OCI-M1 (cell line): ENCODE measurements around the gene TPSB2.
"Not testable (repeated sequence)": the region's sequence is repeated elsewhere in the genome, so short reads cannot be mapped to it uniquely, and the experiment has no call there.

Experiments used
- DNase-seq: peaks from one replicate; lab custom pipeline; 2025; lab: John Stamatoyannopoulos, UW

Gene TPSB2

DNA sequence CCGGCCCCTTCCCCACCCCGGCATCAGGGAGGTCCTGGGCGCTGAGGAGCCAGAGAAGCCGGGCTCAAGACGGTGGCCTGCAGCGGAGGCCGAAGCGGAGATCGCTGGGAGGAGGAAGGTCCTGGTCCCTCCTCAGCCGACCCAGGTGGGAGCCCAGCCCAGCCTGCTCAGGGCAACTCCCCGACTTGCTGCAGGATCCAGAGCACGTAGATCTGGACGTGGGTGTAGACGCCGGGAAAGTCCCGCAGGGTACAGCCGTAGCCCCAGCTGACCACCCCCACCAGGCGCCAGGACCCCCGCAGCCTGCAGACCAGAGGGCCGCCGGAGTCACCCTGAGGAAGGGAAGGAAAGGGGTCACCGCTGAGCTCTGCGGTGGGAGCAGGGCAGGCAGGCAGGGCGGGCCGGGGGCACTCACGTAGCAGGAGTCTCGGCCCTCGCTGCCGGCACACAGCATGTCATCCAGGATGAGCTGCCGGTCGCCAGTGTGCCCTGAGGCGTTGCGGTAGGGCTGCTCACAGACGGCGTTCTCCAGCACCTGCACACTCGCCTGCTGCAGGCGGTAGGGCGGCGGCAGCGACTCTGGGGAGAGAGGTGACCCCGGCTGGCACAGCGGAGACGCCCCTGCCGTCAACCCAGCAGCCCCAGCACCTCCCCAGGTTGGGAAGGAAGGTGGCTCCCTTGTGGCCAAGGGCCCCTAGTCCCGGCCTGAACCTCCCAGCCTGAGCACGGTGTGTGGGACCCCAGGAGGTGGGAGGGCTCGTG, 31.3 kb upstream of the TPSB2 start:
- DNase-seq: no peak

DNA sequence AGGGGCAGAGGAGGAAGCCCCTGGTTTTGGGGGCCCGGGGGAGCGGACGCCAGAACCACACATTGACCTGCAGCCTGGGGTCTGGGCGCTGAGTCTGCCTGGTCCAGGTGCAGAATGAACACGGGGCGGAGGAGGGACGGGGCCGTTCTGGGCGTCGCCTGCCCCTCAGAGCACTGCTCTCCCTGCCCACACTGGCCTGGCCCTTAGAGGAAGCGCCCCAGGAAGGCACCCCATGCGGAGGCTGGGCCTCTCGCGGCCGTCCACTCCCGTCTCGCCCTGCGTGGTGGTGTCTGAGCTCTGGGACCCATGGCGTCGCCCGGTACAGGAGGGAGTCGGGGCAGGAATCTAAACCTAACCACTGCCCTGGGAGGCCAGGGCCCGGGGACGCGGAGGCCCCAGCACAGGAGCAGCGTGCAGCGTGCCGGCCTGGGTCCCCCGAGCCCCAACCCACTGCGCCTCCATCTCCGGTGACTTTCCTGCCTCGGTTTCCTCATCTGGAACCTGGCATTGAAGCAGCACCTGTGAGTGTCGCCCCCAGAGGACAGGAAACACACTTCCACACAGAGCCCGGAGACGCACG, 30.2 kb upstream of the TPSB2 start:
- DNase-seq: no peak

DNA sequence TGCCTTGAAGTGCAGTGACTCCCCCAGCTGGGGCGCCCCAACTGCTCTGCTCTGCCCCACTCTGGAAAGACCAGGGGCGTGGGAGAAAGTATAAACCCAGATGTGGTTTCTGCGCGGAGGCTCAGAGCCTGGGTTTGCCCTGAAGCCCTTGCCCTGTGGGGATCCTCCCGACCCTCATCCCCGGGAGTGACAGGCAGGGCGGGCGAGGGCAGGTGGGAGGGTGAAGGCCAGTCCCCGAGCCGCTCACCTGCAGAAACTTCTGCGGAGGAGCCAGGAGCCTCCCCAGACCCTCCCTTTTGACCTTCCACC, 29.7 kb upstream of the TPSB2 start:
- no peak for DNase-seq

GRCh38 chr16:1258906-1259759, 29.1 kb upstream of the TPSB2 start:
- DNase-seq: peak; percentile 4

DNA sequence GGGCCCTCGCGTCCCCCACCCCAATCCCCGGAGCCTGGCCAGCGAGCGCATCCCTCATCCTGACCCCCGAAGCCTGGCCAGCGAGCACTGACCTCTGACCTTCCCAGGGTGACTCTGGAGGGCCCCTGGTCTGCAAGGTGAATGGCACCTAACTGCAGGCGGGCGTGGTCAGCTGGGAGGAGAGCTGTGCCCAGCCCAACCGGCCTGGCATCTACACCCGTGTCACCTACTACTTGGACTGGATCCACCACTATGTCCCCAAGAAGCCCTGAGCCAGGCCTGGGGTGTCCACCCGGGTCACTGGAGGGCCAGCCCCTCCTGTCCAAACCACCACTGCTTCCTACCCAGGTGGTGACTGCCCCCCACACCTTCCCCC, 28.2 kb upstream of the TPSB2 start:
- DNase-seq: no peak

DNA sequence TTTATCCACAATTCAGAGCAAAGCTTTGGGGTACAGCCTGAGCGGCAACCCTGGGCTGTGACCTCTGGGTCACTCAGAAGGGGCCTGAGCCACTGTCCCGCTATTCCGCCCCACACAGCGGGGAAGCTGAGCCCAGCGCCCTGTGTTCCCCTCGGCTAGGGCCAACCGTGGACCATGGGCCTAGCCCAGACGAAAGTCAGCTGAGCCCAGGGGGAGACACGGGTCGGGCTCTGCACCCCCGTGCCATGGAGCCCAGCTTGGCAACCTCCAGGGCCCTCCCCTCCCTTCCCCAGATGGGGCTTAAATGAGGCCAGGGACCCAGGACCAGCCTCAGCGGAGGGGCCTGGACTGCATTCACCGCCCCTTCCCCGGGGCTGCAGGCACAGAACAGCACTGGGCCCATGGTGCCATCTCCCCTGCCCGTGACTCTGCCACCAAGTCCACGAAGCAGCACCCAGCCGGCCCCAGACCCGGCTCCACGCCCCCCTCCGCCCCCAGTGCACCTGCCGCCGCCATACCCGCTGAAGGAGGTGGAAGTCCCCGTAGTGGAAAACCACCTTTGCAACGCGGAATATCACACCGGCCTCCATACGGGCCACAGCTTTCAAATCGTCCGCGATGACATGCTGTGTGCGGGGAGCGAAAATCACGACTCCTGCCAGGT, 27.7 kb upstream of the TPSB2 start:
- DNase-seq: no peak

DNA sequence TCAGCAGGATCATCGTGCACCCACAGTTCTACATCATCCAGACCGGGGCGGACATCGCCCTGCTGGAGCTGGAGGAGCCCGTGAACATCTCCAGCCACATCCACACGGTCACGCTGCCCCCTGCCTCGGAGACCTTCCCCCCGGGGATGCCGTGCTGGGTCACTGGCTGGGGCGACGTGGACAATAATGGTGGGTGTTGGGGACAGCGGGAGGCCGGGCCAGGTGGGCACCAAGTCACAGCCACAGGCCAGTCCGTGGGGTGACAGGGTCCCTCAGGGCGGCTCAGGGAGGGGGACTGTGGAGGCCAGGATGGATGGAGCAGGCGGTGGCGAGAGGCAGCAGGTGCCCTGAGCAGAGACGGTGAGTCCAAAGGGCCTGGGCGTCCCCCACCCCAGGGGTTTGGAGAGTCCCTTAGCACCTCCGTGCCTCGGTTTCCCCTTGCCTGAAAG, 26.9 kb upstream of the TPSB2 start:
- DNase-seq: no peak

DNA sequence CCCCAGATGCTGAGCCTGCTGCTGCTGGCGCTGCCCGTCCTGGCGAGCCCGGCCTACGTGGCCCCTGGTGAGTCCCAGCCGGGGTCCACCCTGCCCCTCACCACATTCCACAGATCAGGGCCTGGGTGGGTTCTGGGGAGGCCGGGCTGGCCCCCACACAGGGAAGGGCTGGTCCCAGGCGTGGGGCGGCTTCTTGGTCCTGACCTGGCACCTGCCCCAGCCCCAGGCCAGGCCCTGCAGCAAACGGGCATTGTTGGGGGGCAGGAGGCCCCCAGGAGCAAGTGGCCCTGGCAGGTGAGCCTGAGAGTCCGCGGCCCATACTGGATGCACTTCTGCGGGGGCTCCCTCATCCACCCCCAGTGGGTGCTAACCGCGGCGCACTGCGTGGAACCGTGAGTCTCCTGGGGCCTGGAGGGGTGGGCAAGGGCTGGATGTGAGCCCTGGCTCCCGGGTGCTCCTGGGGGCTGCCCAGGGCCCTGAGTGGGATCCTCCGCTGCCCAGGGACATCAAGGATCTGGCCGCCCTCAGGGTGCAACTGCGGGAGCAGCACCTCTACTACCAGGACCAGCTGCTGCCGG, 26.4 kb upstream of the TPSB2 start:
- not testable (repeated sequence) for DNase-seq

GRCh38 chr16:1255276-1256122, 25.5 kb upstream of the TPSB2 start, which contains the start of gene TPSD1:
TPSD1 (plus strand) TSS chr16:1256069; CDS start chr16:1256281, 212 bp downstream.
- not testable (repeated sequence) for DNase-seq

DNA sequence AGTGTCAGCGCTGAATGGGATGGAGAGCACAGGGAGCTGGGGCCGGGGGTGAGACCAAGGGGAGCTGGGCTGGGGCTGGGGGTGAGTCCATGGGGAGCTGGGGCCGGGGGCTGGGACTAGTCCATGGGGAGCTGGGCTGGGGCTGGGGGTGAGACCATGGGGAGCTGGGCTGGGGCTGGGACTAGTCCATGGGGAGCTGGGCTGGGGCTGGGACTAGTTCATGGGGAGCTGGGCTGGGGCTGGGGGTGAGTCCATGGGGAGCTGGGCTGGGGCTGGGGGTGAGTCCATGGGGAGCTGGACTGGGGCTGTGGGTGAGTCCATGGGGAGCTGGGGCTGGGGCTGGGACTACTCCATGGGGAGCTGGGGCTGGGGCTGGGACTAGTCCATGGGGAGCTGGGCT, 24.8 kb upstream of the TPSB2 start:
- DNase-seq: not testable (repeated sequence)

DNA sequence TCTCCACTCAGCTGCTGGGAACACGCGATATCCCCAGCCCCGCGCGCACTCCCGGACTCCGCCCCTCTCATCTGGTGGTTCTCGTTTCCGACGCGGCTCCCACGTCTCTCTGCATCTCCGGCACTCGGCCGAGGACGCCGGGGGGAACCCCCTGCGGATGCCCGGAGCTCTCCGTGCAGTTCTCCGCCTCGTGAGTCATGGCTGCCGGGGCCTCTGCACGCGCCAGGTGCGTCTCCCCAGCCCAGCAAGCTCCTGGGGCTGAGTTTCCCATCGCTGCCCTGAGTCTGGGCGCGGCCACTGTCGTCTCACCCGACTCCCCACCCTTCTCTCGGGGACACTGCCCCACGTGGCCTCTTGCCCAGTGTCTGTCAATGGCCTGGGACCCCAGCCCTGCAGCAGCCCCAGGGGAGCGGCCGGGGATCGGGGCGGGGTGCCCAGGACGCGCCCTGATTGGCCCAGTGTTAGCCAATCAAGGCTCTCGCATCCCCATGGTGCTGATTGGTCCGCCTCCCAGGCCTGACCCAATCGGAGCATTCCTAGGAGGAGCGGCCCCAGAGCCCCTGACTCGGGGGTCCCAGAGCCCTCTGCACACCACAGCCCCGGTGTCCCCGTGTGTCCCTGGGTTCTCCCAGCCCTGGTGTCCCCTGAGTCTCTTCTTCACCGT, 23.8 kb upstream of the TPSB2 start:
- not testable (repeated sequence) for DNase-seq

GRCh38 chr16:1249031-1249755, 19.2 kb upstream of the TPSB2 start:
- not testable (repeated sequence) for DNase-seq

DNA sequence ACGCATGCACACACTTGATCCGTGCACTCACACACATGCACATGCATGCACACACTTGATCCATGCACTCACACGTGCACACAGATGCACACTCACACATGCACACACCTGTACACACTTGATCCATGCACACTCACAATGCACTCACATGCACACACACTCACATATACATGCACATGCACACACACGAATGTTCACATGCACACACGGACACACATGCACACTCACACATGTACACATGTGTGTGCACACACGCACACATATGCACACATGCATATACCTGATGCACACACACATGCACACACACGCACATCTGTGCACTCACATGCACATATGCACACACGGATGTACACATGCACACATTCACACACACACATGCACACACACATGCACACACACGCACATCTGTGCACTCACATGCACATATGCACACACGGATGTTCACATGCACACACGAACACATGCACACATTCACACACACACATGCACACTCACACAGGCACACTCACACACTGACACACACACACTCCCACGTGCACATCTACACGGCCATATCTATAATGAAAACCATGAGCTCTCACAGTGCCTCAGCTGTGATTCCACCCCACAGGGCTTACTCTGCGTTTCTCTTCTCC, 18.0 kb upstream of the TPSB2 start:
- not testable (repeated sequence) for DNase-seq

DNA sequence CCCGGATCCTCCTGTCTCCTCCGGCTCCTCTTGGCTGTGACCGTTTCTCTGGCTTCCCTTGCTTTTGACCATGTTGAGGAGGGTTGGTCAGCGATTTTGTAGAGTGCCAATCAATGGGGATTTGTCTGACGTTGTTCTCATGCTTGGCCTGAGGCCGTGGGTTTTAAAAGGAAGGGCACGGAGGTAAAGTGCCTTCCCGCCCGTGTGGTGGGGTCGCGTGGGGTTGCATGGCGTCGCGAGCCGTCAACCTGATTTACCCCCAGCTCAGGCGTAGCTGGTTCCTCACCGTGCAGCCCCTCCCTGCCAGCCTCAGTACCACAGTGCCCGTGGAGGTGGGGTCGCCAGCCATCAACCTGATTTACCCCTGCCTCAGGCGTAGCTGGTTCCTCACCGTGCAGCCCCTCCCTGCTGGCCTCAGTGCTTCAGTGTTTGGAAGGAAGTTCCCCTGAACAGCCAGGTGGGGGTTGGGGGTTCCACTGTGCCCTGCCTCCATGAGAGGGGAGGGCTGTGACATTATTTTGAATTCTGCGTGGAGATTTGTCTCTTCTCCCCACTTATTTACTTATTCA, 15.6 kb upstream of the TPSB2 start:
- no peak for DNase-seq

DNA sequence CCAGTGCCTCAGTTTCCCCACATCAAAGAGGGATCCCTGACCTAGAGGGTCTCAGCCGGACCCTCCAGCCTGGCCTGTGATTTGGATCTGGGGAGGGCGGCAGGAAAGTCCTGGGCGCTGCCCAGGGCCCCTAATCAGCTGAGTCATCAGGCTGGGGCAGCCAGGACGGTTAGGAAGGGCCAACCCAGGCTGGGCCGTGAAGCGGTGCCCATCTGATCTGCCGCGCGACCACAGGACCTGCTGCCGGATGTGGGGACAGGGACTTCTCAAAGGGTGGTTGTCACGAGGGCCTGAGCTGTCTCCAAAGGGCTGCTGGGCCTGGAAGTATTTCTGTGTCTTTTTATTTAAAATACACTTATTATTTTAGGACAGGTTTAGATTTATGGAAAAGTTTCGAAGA, 14.9 kb upstream of the TPSB2 start:
- DNase-seq: peak; percentile 70

DNA sequence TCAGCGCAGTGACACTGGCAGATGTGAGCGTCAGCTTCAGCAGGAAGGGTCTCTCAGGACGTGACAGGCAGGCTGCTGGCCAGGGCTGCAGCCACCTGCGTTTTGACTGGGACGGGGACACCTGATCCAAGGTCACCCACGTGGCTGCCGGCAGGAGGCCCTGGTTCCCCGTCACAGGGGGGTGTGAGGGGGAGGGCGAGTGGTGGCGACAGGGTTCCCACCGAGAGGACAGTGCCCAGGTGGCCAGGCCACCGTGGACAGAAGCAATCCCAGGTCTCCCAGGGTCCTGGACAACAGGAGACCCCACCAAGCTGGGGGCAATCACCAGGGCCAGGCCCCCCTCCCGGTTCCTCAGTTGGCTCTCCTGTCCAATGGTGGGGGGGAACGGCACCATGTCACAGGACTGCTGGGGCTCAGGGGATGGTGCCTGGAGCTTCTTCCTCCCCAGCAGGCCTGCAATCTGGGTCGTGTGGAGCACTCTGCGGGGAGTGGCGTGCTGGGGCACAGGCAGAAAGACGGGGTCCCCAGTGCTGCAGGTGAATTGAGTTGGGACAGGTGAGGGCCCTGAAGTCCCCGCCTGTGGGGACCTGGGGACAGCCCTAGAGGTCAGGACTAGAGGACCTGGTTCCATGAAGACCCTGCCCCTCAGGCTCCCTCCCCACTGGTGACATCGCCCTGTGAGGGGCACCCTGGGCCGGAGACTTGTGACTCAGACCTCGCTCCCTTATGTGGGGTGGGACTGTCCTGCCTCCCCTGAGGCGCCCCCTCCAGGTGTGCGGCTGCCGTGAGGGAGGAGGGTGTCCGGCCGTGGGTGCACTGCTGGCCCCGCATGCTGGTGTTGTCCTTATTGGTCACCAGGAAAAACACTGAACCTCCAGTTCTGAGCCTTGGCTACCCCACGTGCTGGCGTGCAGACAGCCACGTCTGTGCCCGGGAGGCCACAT, 14.2 kb upstream of the TPSB2 start:
- not testable (repeated sequence) for DNase-seq

- DNase-seq: not testable (repeated sequence)
These were observed 13.4 kb upstream of the TPSB2 start for GRCh38 chr16:1243363-1243762.

- not testable (repeated sequence) for DNase-seq
These were observed 11.1 kb upstream of the TPSB2 start for GRCh38 chr16:1241081-1241480.
